Measurements from ENCODE around the gene PIK3R5.

Gene PIK3R5

GRCh38 chr17:8879410-8879809, 86.1 kb downstream of the PIK3R5 start:
- DNase-seq (ENCODE audit: low read depth, low spot score): no peak

DNA sequence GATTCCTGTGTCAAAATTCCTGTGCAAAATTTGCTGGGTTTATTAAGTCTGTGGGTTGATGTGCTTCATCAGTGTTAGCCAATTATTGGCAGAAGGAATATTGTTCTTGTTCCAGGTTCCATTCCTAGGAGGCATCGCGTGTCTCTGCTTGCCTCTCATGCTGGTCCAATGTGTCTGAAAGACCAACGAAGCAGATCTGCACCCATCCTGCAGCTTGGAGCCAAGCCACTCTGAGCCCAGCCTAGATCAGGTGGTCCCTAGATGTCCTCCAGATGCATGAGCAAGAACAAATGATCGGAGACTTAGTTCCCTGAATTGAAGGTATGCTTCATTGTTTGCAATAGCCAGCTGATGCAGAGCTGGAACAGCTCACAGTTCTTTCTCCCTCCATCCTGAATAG, 87.5 kb downstream of the PIK3R5 start:
- no peak for DNase-seq (ENCODE audit: low read depth, low spot score)

DNA sequence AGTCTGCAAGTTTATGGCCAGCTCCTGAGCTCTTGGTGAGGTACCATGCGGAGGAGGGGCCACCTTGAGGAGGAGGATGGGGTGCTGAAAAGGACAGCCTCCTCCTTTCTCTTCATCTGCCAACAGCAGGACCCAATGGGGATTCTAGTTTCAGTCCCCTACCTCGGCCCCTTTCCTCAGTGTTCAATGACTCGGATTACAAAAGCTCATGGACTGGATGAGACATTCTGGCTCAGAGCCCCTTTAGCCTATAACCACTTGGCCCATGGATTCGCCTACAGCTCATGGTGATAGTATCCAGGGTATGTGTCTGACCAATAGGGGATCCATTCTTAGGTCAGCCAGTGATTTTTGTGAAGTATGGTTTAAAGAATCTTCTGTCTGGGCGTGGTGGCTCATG, 89.5 kb downstream of the PIK3R5 start:
- no peak for DNase-seq (ENCODE audit: low read depth, low spot score)

GRCh38 chr17:8875436-8875835, 90.1 kb downstream of the PIK3R5 start:
- no peak for DNase-seq (ENCODE audit: low read depth, low spot score)

DNA sequence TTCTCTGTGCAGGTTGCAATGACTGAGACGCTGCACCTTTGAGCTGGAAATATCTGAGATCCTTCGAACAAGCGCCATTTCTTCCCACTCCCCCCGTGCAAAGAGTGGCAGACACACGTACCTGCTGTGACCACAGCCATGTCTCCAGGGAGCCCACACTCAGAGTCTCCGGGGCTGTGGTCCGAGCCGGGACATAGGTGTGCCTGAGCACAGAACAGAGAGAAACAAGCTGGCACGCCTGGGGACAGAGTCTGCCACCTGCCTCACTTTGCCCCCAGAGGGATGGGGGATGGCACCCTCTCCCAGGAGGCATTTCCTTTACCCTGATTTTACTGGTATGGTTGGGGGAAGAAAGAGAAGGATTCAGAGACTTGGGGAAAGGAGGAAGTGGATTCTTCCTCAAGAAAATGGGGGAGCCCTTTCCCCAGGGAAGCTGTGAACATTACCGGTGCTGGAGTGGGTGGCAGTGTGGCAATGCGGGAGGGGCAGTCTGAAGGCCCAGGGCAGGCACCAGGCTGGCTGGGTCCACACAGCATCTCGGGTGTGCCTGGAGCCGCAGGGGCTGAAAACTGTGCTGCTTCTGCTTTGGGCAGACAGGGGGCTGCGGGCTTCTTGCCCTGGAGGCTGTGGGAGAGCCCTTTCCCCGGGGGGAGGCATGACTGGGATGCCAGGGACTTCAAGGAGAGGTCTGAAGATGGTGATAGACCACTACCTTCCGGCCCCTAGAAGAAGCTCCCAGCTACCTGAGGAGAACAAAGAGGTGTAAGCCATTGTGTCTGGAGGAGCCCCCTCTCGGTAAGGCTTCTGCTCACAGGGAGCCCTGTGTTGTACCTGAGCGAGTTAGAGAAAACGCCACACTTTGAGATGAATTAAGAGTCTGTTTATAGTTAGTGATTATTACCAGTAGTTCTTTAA, 91.4 kb downstream of the PIK3R5 start:
- no peak for DNase-seq (ENCODE audit: low read depth, low spot score)

DNA sequence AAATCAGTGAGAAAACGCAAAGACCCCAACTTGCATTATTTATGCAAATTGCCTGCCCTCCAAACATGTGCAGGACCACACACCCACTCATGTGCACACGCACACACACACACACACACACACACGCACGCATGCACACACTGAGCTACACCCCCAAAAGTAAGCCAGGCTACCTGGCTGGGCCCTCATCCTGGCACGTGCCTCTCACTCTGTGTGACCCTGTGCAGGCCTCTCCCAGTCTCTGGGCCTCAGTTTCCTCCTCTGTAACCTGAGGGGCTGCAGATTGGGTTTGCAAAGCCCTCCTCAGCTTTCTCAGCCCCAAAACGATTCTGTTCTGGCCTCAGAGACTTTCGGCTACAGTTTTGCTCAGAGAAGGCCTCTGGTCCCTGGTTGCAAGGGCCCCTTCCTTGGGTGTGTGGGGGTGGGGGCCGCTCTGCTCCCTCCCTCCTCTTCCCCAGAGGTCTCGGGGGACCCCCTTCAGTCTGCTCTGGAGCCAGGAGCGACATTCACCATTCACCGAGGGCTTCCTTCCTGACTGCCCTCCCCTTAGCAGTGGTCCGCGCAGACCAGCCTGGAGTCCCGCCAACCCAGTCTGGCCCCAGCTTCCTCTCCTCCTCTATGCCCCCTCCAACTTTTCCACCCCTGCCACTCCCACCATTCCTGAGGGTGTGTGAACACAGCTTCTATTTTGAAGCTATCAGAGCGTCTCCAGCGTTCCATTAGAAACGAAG, 92.6 kb downstream of the PIK3R5 start:
- no peak for DNase-seq (ENCODE audit: low read depth, low spot score)

DNA sequence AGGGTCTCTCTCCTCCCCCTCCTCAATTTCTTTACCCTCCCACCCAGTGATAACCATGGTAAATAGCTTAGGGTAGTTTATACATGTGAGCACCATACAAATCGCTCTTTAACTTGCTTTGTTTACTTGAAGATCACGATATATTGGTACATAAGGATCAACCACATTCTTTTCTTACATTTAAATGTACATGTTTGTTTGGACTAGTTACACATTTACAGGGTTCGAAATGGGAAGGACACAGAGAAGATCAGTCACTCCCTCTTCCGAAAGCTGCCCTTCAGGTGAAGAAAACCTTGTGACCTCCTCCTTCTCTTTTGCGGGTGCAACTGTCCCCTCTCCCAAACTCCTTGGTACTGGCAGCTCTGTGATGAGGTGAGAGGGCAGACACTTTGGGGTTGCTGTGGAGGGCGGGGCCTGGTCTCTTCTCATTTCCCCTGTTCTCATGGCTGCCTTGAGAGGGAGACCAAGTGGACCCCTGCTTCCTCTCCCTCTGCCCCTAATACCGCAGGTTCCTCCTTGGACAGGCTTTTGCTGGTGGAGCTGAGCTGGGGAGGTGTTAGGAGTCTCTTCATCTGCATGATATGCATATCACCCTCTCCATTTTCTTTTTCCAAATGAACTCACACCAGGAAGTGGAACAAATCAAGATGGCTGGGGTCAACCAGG, 93.3 kb downstream of the PIK3R5 start:
- no peak for DNase-seq (ENCODE audit: low read depth, low spot score)

GRCh38 chr17:8871081-8871581, 94.4 kb downstream of the PIK3R5 start:
- DNase-seq (ENCODE audit: low read depth, low spot score): no peak

DNA sequence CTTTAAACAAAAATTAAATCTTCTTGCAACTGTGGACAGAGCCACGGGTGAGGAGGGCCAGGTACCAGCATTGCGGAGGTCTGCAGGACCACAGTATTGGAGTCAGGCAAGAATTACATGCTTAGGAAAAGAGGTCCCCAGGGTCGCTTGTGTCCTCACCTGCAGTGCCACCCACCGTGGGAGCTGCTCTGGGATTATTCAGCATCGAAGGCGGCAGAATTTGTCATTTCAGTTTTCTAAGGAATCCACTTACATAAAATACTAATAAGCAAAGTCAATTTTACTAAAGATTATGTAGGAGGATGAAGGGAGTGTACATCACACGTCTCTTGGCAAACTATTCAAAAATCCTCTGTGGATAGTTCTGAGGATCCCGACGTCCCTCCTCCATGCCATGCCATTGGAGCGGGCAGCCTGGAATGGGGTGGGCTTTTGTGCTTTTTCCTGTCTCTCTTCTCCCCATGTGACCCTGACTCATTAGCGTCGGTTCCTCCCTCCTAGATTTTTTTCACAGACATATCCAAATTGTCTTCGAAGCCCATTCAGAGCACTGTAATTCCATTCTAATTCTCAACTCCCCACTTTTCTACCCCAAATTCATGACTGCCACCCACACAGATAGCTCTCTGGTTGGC, 95.0 kb downstream of the PIK3R5 start:
- no peak for DNase-seq (ENCODE audit: low read depth, low spot score)

GRCh38 chr17:8869114-8869815, 96.2 kb downstream of the PIK3R5 start:
- DNase-seq (ENCODE audit: low read depth, low spot score): no peak

DNA sequence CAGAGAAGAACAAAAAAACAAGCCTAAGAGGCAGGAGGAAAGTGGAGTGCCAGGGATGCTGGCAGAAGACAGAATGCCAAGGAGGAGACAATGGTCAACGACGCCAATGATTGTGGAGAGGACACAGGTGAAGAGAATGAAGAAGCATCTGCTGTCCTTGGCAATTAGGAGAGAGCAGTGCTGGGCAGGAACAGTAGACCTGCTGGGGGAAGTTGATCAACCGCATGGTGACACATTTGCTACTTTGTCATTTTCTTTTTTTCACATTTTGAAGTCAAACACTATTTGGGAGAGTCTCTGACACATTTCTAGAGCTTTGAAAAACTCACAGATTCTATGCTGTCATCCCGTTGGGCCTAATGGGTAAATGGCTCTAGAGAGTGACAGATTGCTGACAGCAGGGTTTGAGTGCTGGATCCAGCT, 97.0 kb downstream of the PIK3R5 start:
- DNase-seq (ENCODE audit: low read depth, low spot score): no peak

- DNase-seq (ENCODE audit: low read depth, low spot score): no peak
These were observed 97.4 kb downstream of the PIK3R5 start for GRCh38 chr17:8868092-8868491.

DNA sequence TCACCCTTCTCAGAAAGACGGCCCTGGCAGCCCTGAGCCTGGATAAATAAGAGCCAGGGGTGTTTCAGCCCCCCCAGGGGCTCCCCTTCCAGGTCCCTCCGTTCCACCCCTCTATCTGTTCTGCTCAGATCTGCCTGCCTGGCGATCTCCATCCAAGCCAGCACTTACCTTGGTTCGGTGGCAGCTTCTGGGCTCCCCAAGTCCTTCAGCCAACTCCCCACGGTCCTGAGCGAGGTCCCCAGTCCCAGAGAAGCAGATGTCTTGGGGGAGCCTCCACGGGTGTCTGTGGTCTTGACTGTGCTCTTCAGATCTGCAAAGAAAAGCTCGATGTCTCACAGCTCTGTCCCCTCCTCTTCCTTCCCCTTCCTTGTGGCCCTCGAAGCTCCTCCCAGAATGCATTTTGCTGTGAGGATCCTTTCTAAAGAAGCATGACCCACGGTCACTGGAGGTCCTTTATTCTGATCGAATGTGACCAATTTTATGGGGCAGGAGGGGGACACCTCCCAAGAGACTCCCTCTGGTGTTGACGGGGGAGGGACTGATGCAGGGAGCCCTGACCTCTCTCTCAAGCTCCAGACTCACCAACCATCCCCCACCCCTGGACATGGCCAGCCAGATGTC, 98.0 kb downstream of the PIK3R5 start, which contains the start of gene PIK3R6:
Gene PIK3R6 (minus strand): TSS at position 314 of the 621 bp plus-strand sequence. CDS start 17,880 bp downstream, outside the sequence.
- no peak for DNase-seq (ENCODE audit: low read depth, low spot score)

- DNase-seq (ENCODE audit: low read depth, low spot score): no peak
These were observed 99.7 kb downstream of the PIK3R5 start for GRCh38 chr17:8865811-8866210.

DNA sequence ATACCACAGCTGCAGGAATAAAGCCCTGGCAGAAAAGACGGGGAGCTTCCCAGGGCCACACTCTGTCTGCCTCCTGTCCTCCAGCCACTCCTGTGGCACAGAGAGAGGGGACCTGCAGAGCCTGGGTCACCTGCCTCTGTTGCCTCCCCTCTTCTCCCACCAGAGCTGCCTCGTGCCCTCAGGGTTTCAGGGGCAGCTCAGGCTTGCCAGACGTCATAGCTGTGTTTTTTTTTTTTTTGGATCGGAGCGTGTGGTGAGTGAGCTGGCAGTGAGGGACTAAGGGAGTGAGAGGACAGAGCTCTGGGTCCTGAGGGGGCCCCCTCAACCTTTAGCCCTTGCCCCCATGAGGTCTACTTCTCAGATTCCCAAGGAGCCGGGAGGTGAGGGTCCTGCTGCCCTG, 100.1 kb downstream of the PIK3R5 start:
- no peak for DNase-seq (ENCODE audit: low read depth, low spot score)

DNA sequence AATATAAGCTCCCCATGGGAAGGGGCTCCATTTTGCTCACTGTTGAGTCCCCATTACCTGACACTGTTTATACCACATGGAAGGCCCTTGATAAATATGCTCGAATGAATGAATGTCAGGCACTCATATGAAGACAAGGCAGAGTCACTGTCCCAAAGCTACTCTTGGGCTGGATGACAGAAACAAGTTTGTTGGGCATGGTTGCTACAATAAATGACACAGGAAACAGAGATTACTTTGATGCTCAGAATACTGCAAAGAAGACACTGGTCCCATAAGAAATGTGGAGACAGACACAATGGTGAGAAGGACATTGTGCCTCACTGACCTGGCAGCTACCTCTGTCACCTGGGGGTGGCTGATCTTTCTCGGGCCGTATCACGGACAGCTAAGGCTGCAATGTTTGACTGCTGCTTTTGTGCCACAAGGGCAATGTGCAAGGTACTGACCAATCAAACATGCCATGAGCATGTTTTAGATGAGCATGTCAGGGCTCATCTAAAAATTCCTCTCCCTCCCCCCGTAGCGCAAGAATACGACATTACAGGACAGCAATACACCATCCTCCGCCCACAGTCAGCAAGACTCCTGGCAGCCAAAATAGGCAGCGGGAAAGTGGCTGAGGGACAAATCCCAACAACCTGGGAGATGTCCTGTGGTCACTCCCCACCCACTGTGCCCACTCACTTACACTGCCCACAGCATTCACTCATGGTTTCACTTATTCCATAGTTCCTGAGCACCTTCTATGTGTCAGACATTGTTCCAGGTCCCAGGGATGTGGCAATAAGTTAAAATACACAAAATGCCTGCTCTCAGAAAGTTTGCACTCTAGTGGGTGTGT, 103.1 kb downstream of the PIK3R5 start:
- no peak for DNase-seq (ENCODE audit: low read depth, low spot score)

GRCh38 chr17:8861495-8862181, 103.9 kb downstream of the PIK3R5 start:
- DNase-seq (ENCODE audit: low read depth, low spot score): no peak

GRCh38 chr17:8859804-8860430, 105.6 kb downstream of the PIK3R5 start:
- DNase-seq (ENCODE audit: low read depth, low spot score): no peak
